ENCODE measurements around the gene KRT75. TPM values are rescaled to one million over a fixed set of nuclear protein-coding genes. Genes with fewer than 3 reads are reported as not detected.

The KRT75 gene
- total and polyA plus RNA-seq, 2 of the 4 experiments (the other 2 are of a cell fraction), result not detected

DNA sequence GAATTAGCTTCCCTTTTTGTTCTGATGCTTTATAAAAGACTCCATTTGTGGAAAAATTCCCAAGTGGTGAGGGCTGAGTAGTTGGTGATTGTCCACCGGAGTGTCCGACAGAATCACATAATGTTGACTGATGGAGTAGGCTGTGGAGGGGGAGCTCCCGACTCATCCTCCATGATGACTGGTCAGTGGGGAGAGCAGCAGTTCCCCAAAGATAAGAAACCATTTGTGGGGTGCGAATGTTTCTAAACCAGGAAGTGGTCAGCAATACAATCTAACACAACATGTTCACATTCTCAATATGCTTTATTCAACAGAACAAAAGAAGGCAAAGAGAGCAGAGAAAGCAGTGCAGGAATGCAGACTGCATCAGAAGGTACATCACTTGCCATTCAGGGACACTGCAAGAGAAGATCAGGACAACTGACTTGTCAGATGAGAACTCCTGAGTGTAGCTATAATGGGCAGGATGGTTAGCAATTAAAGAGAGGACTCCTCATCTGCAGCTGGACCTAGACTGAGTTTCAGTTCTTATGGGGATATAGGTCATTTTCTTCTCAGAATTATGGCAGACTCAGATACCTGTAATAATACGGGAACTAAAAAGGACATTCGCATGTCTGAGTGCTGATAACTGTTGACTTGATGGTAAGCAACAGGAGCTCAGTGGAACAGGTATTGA lies 12.3 kb upstream of the KRT75 start:
- ChIA-PET CTCF (no interaction called here), POLR2A (ENCODE audit: unreplicated experiment) (no interaction called here)
- peaks cover 10% of the 10 kb centered on the region for H3K27me3 ChIP-seq (ENCODE audit: control insufficient read depth, insufficient read depth, low read length)
- no peak overlapping the region for H2BK120ac ChIP-seq (ENCODE audit: low read depth, low read length)
- H3K36me3 ChIP-seq (ENCODE audit: control insufficient read depth, insufficient read depth, low read length), result no peaks in the 10 kb centered on the region
- H3K4me2 ChIP-seq (ENCODE audit: low read depth, low read length), result no peak overlapping the region
- DNase-seq (no peak), ATAC-seq (ENCODE audit: low read depth) (no peak)
- H2AK9ac ChIP-seq (replicated peaks; ENCODE audit: low read depth, low read length, poor library complexity), result no peak overlapping the region
- H2BK20ac ChIP-seq (ENCODE audit: low read depth, low read length), result no peak overlapping the region
- no peaks in the 10 kb centered on the region for H3K9me1 ChIP-seq (ENCODE audit: insufficient read depth, low read length)
- H3K9ac ChIP-seq (ENCODE audit: low read depth, low read length), result no peak overlapping the region
- H3K79me1 ChIP-seq (ENCODE audit: low read depth in 1 of 2, low read length in 2 of 2), result no peaks in the 10 kb centered on the region
- H2BK5ac ChIP-seq (ENCODE audit: low read depth, low read length, poor library complexity, severe bottlenecking), result no peak overlapping the region
- no peak overlapping the region for H4K8ac ChIP-seq (ENCODE audit: low read depth in 2 of 2, low read length in 2 of 2)
- H3K9me3 ChIP-seq (ENCODE audit: control insufficient read depth, insufficient read depth, low read length), result no peaks in the 10 kb centered on the region
- no peak overlapping the region for H2AFZ ChIP-seq (replicated peaks; ENCODE audit: low read length, poor library complexity)
- no peak overlapping the region for H4K91ac ChIP-seq (ENCODE audit: insufficient read depth, low read depth, low read length)
- no peak overlapping the region for H4K5ac ChIP-seq (ENCODE audit: low read depth, low read length)
- BruUV-seq (replicated peaks), result no TSS peak
- no peak overlapping the region for H3K56ac ChIP-seq (ENCODE audit: extremely low read depth, insufficient read depth, low read length)
- no peak overlapping the region for H2AK5ac ChIP-seq (ENCODE audit: low read depth, low read length)
- no peaks in the 10 kb centered on the region; the same call in 1 of the 2 replicates for H3K4me1 ChIP-seq (ENCODE audit: control insufficient read depth, insufficient read depth, low read length)
- H3K4ac ChIP-seq (ENCODE audit: low read depth, low read length), result no peak overlapping the region
- in situ Hi-C loops (cut with MboI; ENCODE audit: low sequenced_read_pairs) (no loop called here), dilution Hi-C loops (cut with HindIII; ENCODE audit: low sequenced_read_pairs, unreplicated experiment) (no loop called here), intact Hi-C loops (cut with micrococcal nuclease) (no loop called here)
- H3K27ac ChIP-seq (ENCODE audit: insufficient read depth, low read length), result no peak overlapping the region
- H2BK15ac ChIP-seq (ENCODE audit: low read depth, low read length), result no peak overlapping the region
- no peak overlapping the region for H3K4me3 ChIP-seq (ENCODE audit: insufficient read depth, low read depth, low read length)
- 66% methylated on average over 4 of the region's 6 CpGs; no CpG with 5 or more reads in 1 of the 2 experiments for WGBS, 2 experiments (ENCODE audit: extremely low coverage in 2 of 2, insufficient read length in 1 of 2)
- no peak overlapping the region for H3K14ac ChIP-seq (replicated peaks; ENCODE audit: low read depth, low read length)
- TF ChIP-seq MXI1 (IDR thresholded peaks at IDR 0.05; ENCODE audit: borderline replicate concordance, low read depth, low read length), result no peak
- TF ChIP-seq NFE2L2 (IDR thresholded peaks at IDR 0.05; ENCODE audit: low read depth, low read length), result no peak
- TF ChIP-seq CEBPB (IDR thresholded peaks at IDR 0.05; ENCODE audit: low read depth, low read length), result no peak
- TF ChIP-seq, protein P1, sequence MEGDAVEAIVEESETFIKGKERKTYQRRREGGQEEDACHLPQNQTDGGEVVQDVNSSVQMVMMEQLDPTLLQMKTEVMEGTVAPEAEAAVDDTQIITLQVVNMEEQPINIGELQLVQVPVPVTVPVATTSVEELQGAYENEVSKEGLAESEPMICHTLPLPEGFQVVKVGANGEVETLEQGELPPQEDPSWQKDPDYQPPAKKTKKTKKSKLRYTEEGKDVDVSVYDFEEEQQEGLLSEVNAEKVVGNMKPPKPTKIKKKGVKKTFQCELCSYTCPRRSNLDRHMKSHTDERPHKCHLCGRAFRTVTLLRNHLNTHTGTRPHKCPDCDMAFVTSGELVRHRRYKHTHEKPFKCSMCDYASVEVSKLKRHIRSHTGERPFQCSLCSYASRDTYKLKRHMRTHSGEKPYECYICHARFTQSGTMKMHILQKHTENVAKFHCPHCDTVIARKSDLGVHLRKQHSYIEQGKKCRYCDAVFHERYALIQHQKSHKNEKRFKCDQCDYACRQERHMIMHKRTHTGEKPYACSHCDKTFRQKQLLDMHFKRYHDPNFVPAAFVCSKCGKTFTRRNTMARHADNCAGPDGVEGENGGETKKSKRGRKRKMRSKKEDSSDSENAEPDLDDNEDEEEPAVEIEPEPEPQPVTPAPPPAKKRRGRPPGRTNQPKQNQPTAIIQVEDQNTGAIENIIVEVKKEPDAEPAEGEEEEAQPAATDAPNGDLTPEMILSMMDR (conservative IDR thresholded peaks at IDR 0.05; ENCODE audit: low read depth, low read length), result no peak
- TF ChIP-seq, protein P2, sequence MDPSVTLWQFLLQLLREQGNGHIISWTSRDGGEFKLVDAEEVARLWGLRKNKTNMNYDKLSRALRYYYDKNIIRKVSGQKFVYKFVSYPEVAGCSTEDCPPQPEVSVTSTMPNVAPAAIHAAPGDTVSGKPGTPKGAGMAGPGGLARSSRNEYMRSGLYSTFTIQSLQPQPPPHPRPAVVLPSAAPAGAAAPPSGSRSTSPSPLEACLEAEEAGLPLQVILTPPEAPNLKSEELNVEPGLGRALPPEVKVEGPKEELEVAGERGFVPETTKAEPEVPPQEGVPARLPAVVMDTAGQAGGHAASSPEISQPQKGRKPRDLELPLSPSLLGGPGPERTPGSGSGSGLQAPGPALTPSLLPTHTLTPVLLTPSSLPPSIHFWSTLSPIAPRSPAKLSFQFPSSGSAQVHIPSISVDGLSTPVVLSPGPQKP (IDR thresholded peaks at IDR 0.05; ENCODE audit: borderline replicate concordance, low read depth, low read length), result no peak
- no peak for TF ChIP-seq FOS (IDR thresholded peaks at IDR 0.05; ENCODE audit: low read depth, low read length)
- TF ChIP-seq MAFK (IDR thresholded peaks at IDR 0.05; ENCODE audit: low read depth, low read length), result no peak
- H3K23ac ChIP-seq (ENCODE audit: low read depth, low read length), result no peak overlapping the region
- no peaks in the 10 kb centered on the region for H4K20me1 ChIP-seq (ENCODE audit: insufficient read depth, low read length)
- H3K18ac ChIP-seq (ENCODE audit: low read depth, low read length), result no peak overlapping the region

All from IMR-90 (cell line).